HEK293 (cell line): ENCODE results near the gene IGFBP2.

Source experiments
- CTCF ChIA-PET: fragments of 350-600 bp; formaldehyde crosslinking; extraction: SDS; loops from one replicate; lab custom pipeline; 2021; ENCODE audit warnings: antibody characterized with exemption; lab: Yijun Ruan, JAX
- POLR2A ChIA-PET: fragments of 300-600 bp; formaldehyde crosslinking; extraction: SDS; loops from one replicate; lab custom pipeline; 2020; ENCODE audit warnings: antibody characterized with exemption, inconsistent platforms; lab: Yijun Ruan, JAX
- H3K27ac ChIP-seq: fragments of 200-500 bp; sonication (Bioruptor generic); 2 replicates; pipeline ENCODE4 v1.5.1; 2014; ENCODE audit warnings: low read depth, low read length, control low read depth, inconsistent platforms; ENCODE audit errors: extremely low read depth
- H3K36me3 ChIP-seq, 2 experiments: fragments of 200-500 bp in 1 of 2; sonication (Bioruptor generic) in 1 of 2; 1 replicate in 1 of 2; 2 replicates in 1 of 2; pipeline ENCODE4 v1.5.1; 2014 to 2017; ENCODE audit warnings: inconsistent platforms in 2 of 2, low read length in 2 of 2; ENCODE audit not compliant: control insufficient read depth in 2 of 2, insufficient read depth in 1 of 2
- H3K4me1 ChIP-seq: fragments of 200-500 bp; sonication (Bioruptor generic); 2 replicates; pipeline ENCODE4 v1.5.1; 2014; ENCODE audit warnings: mild to moderate bottlenecking, low read length, inconsistent platforms; ENCODE audit not compliant: control insufficient read depth, insufficient read depth
- H3K4me3 ChIP-seq: 2 replicates; pipeline ENCODE4 v1.5.1; 2011; ENCODE audit warnings: low read depth, mild to moderate bottlenecking, control low read depth, low read length, moderate library complexity
- H3K9me3 ChIP-seq: fragments of 200-500 bp; sonication (Bioruptor generic); 2 replicates; pipeline ENCODE4 v1.5.1; 2014; ENCODE audit warnings: low read depth, low read length, inconsistent platforms; ENCODE audit not compliant: control insufficient read depth, insufficient read depth
- CTCF ChIP-seq: fragments of 450-650 bp; formaldehyde crosslinking; IDR thresholded peaks from 2 replicates; pipeline ENCODE4 v1.5.1; 2016; ENCODE audit warnings: missing biosample characterization, missing genetic modification characterization
- EGR2 ChIP-seq: fragments of 450-650 bp; formaldehyde crosslinking; IDR thresholded peaks from 2 replicates; pipeline ENCODE4 v1.5.1; 2016; ENCODE audit warnings: low read depth, missing biosample characterization, missing genetic modification characterization
- GFI1B ChIP-seq: fragments of 450-650 bp; formaldehyde crosslinking; IDR thresholded peaks from 2 replicates; pipeline ENCODE4 v1.5.1; 2016; ENCODE audit warnings: missing biosample characterization, missing genetic modification characterization
- GLIS2 ChIP-seq: fragments of 450-650 bp; formaldehyde crosslinking; IDR thresholded peaks from 2 replicates; pipeline ENCODE4 v1.5.1; 2016; ENCODE audit warnings: missing biosample characterization, missing genetic modification characterization
- SCRT2 ChIP-seq: fragments of 450-650 bp; formaldehyde crosslinking; IDR thresholded peaks from 2 replicates; pipeline ENCODE4 v1.5.1; 2016; ENCODE audit warnings: missing biosample characterization, missing genetic modification characterization
- SP7 ChIP-seq: fragments of 450-650 bp; formaldehyde crosslinking; IDR thresholded peaks from 2 replicates; pipeline ENCODE4 v1.5.1; 2016; ENCODE audit warnings: missing biosample characterization, missing genetic modification characterization
- ZBTB10 ChIP-seq: fragments of 450-650 bp; formaldehyde crosslinking; IDR thresholded peaks from 2 replicates; pipeline ENCODE4 v1.5.1; 2016; ENCODE audit warnings: missing biosample characterization, missing genetic modification characterization
- ZNF10 ChIP-seq: fragments of 450-650 bp; formaldehyde crosslinking; IDR thresholded peaks from 2 replicates; pipeline ENCODE4 v1.5.1; 2017; ENCODE audit warnings: missing biosample characterization, missing genetic modification characterization
- ZNF138 ChIP-seq: fragments of 450-650 bp; formaldehyde crosslinking; IDR thresholded peaks from 2 replicates; pipeline ENCODE4 v1.5.1; 2016; ENCODE audit warnings: missing biosample characterization, missing genetic modification characterization, borderline replicate concordance
- ZNF175 ChIP-seq: fragments of 450-650 bp; formaldehyde crosslinking; IDR thresholded peaks from 2 replicates; pipeline ENCODE4 v1.5.1; 2016; ENCODE audit warnings: missing biosample characterization, missing genetic modification characterization
- ZNF239 ChIP-seq: fragments of 450-650 bp; formaldehyde crosslinking; IDR thresholded peaks from 2 replicates; pipeline ENCODE4 v1.5.1; 2016; ENCODE audit warnings: missing biosample characterization, missing genetic modification characterization
- ZNF280C ChIP-seq: fragments of 450-650 bp; formaldehyde crosslinking; IDR thresholded peaks from 2 replicates; pipeline ENCODE4 v1.5.1; 2016; ENCODE audit warnings: missing biosample characterization, missing genetic modification characterization
- ZNF394 ChIP-seq: fragments of 450-650 bp; formaldehyde crosslinking; IDR thresholded peaks from 2 replicates; pipeline ENCODE4 v1.5.1; 2016; ENCODE audit warnings: missing biosample characterization, missing genetic modification characterization, mild to moderate bottlenecking, moderate library complexity, borderline replicate concordance
- ZNF398 ChIP-seq: fragments of 450-650 bp; formaldehyde crosslinking; IDR thresholded peaks from 2 replicates; pipeline ENCODE4 v1.5.1; 2017; ENCODE audit warnings: missing biosample characterization, missing genetic modification characterization
- ZNF544 ChIP-seq: fragments of 450-650 bp; formaldehyde crosslinking; IDR thresholded peaks from 2 replicates; pipeline ENCODE4 v1.5.0; 2017; ENCODE audit warnings: missing biosample characterization, missing genetic modification characterization
- ZNF623 ChIP-seq: fragments of 450-650 bp; formaldehyde crosslinking; IDR thresholded peaks from 2 replicates; pipeline ENCODE4 v1.5.1; 2016; ENCODE audit warnings: missing biosample characterization, missing genetic modification characterization
- ZNF654 ChIP-seq: fragments of 450-650 bp; formaldehyde crosslinking; IDR thresholded peaks from 2 replicates; pipeline ENCODE4 v1.5.1; 2016; ENCODE audit warnings: low read depth, missing biosample characterization, missing genetic modification characterization
- TF ChIP-seq, protein P1 (sequence below): fragments of 450-650 bp; formaldehyde crosslinking; IDR thresholded peaks from 2 replicates; pipeline ENCODE4 v1.5.1; 2017; ENCODE audit warnings: missing biosample characterization, missing genetic modification characterization
- TF ChIP-seq, protein P2 (sequence below): fragments of 450-650 bp; formaldehyde crosslinking; IDR thresholded peaks from 2 replicates; pipeline ENCODE4 v1.5.1; 2017; ENCODE audit warnings: missing biosample characterization, missing genetic modification characterization

IGFBP2 gene

DNA sequence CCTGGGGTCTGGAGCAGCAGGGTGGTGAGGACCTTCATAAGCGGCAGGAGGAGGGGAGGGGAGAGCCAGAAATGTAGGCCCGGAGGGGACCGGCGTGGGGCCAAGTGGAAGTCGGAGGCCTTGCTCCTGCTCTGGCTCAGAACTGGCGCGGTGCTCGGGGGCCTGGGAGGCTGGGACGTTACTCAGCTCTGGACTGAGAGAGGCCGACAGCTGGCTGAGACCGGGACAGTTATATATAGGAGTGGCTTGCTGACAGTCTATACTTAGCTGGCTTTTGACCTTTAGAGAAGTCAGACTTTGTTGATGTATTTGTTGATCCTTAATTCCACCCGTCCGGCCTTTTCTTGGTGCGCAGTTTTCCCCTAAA, 46.4 kb downstream of the IGFBP2 start (continued):
- TF ChIP-seq ZNF280C (tag by site-specific recombination), result no peak
- TF ChIP-seq ZBTB10 (tag by site-specific recombination), result no peak
- no peak for TF ChIP-seq ZNF654 (tag by site-specific recombination)
- TF ChIP-seq ZNF623, result no peak
- TF ChIP-seq SP7 (tag by site-specific recombination), result no peak
- TF ChIP-seq EGR2, result no peak
- no peak for TF ChIP-seq SCRT2 (tag by site-specific recombination)
- TF ChIP-seq ZNF544, result no peak
- no peak for TF ChIP-seq CTCF (tag by site-specific recombination)
- TF ChIP-seq ZNF394 (tag by site-specific recombination), result no peak

DNA sequence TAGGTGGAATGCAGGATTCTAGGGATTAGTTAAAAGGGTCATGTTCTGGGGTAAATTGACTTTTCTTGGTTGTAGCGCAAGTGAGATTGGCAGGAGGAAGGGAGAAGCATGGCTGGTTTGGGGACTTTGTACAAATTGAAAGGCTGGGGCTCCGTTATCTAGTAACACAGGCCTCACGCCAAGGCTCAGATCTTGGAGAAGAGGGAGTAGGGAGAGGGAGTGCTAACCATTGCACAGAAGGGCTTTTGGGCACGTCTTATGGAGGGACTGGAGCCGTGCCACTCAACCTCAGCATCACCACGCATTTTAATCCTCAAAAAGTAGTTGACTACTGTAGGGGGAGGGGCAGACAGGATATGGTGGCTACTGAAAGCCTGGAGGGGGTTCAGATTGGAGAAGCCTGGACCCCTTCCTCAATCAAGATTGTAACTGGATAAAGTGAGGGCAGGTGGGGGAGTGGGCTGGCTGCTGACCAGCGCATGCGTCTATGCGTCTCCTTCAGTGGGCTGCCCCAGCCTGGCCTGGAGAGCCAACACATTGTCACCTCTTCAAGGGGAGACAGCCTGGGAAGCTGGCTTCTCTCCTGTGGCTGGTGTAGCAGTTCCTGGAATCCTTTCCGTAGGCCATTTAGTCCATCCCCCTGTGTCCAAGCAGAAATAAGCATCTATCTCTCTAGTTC, 47.9 kb downstream of the IGFBP2 start:
- POLR2A ChIA-PET, result no interaction called here
- H3K27ac ChIP-seq, result no peak overlapping the region
- H3K9me3 ChIP-seq, result no peaks in the 10 kb centered on the region
- TF ChIP-seq, protein P1, sequence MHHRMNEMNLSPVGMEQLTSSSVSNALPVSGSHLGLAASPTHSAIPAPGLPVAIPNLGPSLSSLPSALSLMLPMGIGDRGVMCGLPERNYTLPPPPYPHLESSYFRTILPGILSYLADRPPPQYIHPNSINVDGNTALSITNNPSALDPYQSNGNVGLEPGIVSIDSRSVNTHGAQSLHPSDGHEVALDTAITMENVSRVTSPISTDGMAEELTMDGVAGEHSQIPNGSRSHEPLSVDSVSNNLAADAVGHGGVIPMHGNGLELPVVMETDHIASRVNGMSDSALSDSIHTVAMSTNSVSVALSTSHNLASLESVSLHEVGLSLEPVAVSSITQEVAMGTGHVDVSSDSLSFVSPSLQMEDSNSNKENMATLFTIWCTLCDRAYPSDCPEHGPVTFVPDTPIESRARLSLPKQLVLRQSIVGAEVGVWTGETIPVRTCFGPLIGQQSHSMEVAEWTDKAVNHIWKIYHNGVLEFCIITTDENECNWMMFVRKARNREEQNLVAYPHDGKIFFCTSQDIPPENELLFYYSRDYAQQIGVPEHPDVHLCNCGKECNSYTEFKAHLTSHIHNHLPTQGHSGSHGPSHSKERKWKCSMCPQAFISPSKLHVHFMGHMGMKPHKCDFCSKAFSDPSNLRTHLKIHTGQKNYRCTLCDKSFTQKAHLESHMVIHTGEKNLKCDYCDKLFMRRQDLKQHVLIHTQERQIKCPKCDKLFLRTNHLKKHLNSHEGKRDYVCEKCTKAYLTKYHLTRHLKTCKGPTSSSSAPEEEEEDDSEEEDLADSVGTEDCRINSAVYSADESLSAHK (tag by site-specific recombination), result no peak
- TF ChIP-seq ZNF175, result no peak
- TF ChIP-seq ZNF138 (tag by site-specific recombination), result no peak
- TF ChIP-seq GLIS2, result no peak
- no peak for TF ChIP-seq ZNF10 (tag by site-specific recombination)
- TF ChIP-seq ZNF239 (tag by site-specific recombination), result no peak
- TF ChIP-seq, protein P2, sequence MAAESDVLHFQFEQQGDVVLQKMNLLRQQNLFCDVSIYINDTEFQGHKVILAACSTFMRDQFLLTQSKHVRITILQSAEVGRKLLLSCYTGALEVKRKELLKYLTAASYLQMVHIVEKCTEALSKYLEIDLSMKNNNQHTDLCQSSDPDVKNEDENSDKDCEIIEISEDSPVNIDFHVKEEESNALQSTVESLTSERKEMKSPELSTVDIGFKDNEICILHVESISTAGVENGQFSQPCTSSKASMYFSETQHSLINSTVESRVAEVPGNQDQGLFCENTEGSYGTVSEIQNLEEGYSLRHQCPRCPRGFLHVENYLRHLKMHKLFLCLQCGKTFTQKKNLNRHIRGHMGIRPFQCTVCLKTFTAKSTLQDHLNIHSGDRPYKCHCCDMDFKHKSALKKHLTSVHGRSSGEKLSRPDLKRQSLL (tag by site-specific recombination), result no peak
- no peak for TF ChIP-seq ZNF398 (tag by site-specific recombination)
- no peak for TF ChIP-seq GFI1B (tag by site-specific recombination)
- TF ChIP-seq, all 188 proteins: peak for 0
- Histone ChIP-seq H3K36me3 (peaks cover 4 to 29% of the 10 kb centered on the region in 2 experiments; a peak in 2 of 3 replicates), H3K4me1 (peaks cover 5% of the 10 kb centered on the region), H3K4me3 (no peak overlapping the region)
- CTCF ChIA-PET, result interaction anchor here (1.2 to 2.4 kb wide), 8 partner anchors 12 to 1075 kb away, joined by 3 to 21 read pairs (median 9); partner anchors contain the start of gene IGFBP5
